Tibial nerve (tissue), 4 donors: Measurements from ENCODE around the gene EMC9.

ENCODE experiments used
- CTCF ChIP-seq, 5 experiments: fragments of 200-600 bp in 3 of 5; fragments of 450-650 bp in 2 of 5; sonication (generic) in 3 of 5; IDR thresholded peaks; one replicate each; pipeline ENCODE4 v1.5.1; 2016 to 2019; ENCODE audit warnings: antibody characterized with exemption in 5 of 5, mild to moderate bottlenecking in 3 of 5, moderate library complexity in 2 of 5
- EP300 ChIP-seq, 2 donors: sonication (generic); formaldehyde crosslinking; IDR thresholded peaks; one replicate each; pipeline ENCODE4 v1.6.1; 2017; ENCODE audit warnings: antibody characterized with exemption in 2 of 2, mild to moderate bottlenecking in 1 of 2

GRCh38 chr14:24156840-24157239 is 15.4 kb upstream of the EMC9 start:
- TF ChIP-seq CTCF (IDR thresholded peaks at IDR 0.05) (no peak), EP300 (IDR thresholded peaks at IDR 0.05) (no peak)
